AG09309 (cell line): ENCODE measurements around the gene PTH2R.
A peak's percentile ranks its signal among the peaks of the same experiment; 100 is the strongest.
"Not testable (repeated sequence)": the region's sequence is repeated elsewhere in the genome, so short reads cannot be mapped to it uniquely, and the experiment has no call there.

Experiments used
- DNase-seq: peaks from one replicate; pipeline ENCODE4 v3.0.0-alpha.2; 2010; ENCODE audit warnings: low read depth
- H3K4me3 ChIP-seq: 2 replicates; pipeline ENCODE4 v1.5.1; 2011; ENCODE audit warnings: mild to moderate bottlenecking, low read depth, low read length, moderate library complexity; ENCODE audit not compliant: control insufficient read depth
- CTCF ChIP-seq: IDR thresholded peaks from 2 replicates; pipeline ENCODE4 v1.5.1; 2011; ENCODE audit warnings: mild to moderate bottlenecking, low read depth, low read length, inconsistent platforms; ENCODE audit not compliant: insufficient read depth, control insufficient read depth; ENCODE audit errors: missing control alignments

PTH2R gene

GRCh38 chr2:208392300-208392699 lies 14.3 kb upstream of the PTH2R start:
- DNase-seq = no peak
- no peak overlapping the region for H3K4me3 ChIP-seq
- peak; percentile 38 for TF ChIP-seq CTCF

DNA sequence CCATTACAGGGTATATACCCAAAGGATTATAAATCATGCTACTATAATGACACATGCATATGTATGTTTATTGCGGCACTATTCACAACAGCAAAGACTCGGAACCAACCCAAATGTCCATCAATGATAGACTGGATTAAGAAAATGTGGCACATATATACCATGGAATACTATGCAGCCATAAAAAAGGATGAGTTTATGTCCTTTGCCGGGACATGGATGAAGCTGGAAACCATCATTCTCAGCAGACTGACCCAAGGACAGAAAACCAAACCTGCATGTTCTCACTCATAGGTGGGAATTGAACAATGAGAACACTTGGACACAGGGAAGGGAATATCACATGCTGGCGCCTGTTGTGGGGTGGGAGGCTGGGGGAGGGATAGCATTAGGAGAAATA lies 9.8 kb upstream of the PTH2R start:
- not testable (repeated sequence) for DNase-seq

DNA sequence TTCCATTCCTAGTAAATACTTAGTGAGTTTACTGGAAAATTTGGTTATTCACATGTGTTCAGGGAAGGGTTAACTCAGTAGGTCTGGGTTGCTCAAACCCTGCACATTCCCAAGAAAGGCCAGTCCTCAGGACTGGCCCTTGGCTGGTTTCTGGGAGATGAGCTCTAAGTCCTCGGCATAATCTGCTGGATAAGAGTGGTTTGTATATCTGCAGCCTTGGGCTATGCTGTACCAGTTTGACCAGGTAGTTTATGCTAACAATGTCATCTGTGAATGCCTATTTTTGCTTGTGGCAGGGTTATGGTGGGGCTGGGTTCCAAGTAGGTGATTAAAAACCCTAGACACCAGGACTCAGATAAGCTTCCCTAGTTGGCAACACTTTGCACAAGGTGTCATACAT lies 7.4 kb upstream of the PTH2R start:
- no peak overlapping the region for H3K4me3 ChIP-seq
- TF ChIP-seq CTCF = no peak

More for the DNA sequence above, 9.8 kb upstream of the PTH2R start:
- not testable (repeated sequence) for H3K4me3 ChIP-seq

DNA sequence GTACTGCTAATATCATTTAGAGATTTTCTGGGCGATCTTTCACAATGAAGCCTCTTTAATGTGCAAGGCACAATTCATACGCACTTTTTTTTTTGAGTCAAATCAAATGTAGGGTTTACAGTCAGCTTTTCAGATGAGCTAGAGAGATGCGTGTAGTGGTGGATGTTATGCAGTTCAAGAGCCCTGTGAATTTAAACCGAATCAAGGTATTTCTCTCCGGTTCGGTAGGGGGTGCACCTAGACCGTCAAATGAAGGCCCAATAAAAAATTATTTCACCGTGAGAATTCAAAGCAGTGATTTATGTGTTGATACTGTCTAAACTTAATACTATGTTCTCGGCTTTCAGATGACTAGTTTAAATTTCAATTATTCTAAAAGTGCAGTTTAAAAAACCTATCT lies 1.1 kb downstream of the PTH2R start:
- TF ChIP-seq CTCF = peak; percentile 18
- no peak for DNase-seq
- no peak overlapping the region for H3K4me3 ChIP-seq

More for the DNA sequence above, 7.4 kb upstream of the PTH2R start:
- no peak for DNase-seq

DNA sequence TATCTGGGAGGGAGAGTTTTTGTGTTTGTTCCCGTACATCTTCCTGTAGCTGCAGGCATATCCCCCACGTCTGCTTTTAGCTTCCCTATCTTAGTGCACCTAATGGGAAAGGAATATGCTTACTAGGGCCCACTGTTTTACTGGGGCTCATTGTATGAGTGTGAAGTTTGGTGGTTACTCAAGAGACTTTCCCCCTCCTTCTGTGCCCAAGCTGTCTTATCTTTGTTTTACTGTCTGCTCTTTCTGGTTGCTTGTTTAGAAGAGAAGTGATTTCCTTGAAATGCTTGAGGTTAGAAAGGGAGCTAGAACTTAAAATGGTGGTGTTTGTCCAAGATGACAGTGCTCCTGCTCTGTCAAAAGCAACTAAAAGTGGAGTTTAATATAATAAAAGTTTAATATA lies 7.3 kb downstream of the PTH2R start:
- DNase-seq = no peak
- H3K4me3 ChIP-seq = no peak overlapping the region
- TF ChIP-seq CTCF = no peak

GRCh38 chr2:208415255-208415654 lies 8.7 kb downstream of the PTH2R start:
- no peak for TF ChIP-seq CTCF
- no peak for DNase-seq
- no peak overlapping the region for H3K4me3 ChIP-seq

DNA sequence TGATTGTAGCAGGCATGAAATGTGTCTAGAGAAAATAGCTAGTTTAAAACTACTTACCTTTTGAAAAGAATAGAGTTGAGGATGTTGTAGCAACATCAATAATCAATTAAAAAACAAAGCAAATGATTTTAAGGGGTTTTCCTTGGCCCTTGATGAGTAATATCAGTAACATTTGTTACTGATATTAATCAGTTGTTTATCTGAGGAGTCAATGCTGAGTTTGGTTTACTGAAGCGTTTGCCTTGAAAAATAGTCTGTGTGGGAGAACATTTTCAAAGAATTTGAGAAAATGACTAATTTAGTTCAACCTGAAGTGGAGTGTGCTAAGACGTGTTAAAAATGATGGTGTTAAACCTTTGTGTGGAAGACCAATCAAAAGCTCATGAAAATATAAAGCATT lies 9.3 kb downstream of the PTH2R start:
- no peak overlapping the region for H3K4me3 ChIP-seq
- no peak for TF ChIP-seq CTCF
- DNase-seq = no peak
